ENCODE measurements around the gene PPP6R1.

The PPP6R1 gene

DNA sequence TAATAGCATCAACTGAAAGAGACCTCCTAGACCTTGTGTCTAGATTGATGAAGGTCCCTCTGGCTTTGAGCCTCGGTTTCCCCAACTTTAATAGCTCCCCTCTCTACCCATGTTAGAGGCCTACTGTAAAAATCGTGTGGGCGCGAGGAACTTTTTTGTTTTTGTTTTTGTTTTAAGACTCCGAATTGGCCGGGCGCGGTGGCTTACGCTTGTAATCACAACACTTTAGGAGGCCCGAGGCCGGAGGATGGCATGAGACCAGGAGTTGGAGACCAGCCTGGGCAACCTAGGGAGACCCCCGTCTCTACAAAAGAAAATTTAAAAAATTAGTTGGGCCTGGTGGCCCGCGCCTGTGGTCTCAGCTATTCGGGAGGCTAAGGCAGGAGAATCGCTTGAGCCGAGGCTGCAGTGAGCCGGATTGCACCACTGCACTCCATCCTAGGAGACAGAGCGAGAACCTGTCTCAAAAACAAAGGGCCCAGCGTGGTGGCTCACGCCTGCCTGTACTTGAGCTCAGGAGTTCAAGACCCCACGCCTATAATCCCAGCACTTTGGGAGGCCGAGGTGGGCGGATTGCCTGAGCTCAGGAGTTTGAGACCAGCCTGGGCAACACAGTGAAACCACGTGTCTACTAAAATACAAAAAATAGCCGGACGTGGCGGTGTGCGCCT lies 858 bp upstream of the PPP6R1 start:
- DNase-seq, result peak in 2 of 14 donors; percentile 25 to 39

DNA sequence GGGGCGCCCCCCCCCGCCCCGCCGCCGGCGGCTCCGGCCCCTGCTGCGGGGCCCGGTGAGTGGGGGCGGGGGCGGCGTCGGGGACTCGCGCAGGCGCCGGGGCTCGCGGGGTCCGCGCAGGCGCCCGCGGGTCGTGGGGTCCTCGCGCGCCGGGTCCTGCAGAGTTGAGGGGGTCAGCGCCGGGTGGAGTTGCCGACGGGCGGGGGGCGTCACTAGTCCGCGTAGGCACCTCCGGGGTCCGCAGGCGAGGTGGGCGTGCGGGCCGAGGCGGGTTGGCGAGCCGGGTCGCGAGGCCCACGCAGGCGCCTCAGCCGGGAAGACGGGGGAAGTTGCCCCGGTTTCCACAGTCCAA lies 365 bp downstream of the PPP6R1 start:
- DNase-seq, result no peak

DNA sequence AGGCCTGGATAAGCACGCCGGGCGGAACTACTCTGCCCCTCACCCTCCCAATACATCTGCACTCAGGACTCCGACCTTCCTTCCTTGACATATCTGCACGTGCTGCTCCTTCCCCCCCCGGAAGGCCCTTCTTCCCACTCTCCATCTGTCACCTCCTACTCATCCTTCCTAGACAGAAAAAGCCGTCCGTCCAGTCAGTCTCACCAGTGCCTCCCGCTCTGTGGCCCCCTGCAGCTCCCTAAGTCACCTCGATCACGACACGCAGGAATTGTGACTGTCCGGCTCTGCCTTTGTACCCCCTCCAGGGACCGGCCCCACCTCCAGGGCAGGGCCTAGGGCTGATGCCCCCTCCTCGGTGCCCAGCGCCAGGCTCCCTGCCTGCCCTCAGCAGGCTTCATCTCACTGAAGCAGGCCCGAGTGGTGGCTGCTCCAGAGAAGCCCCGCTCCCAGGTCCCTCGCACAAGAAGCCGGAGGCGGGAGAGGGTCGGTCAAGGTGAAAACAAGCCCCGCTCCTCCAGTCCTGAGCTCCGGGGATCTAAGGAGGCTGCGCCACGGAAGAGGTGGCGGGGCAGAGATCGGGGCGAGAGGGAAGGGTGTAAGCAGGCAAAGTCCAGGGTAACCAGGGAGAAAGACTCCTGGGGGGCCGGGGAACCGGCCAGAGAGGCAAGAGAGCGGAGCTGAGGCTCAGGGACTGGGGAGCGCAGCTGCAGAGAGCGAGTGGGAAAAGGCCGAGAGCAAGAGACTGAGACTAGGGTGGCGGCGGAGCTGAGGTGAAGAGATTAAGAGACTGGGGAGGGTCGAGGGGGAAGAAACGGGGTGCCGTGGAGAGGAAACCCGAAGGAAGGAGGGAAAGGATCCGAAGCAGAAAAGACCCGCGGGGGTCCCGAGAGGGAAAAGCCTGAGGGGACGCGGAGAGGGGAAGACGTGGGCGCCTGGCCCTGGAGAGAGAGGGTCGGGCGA lies 1.1 kb downstream of the PPP6R1 start:
- peak in 1 of 14 donors; percentile 29 for DNase-seq

DNA sequence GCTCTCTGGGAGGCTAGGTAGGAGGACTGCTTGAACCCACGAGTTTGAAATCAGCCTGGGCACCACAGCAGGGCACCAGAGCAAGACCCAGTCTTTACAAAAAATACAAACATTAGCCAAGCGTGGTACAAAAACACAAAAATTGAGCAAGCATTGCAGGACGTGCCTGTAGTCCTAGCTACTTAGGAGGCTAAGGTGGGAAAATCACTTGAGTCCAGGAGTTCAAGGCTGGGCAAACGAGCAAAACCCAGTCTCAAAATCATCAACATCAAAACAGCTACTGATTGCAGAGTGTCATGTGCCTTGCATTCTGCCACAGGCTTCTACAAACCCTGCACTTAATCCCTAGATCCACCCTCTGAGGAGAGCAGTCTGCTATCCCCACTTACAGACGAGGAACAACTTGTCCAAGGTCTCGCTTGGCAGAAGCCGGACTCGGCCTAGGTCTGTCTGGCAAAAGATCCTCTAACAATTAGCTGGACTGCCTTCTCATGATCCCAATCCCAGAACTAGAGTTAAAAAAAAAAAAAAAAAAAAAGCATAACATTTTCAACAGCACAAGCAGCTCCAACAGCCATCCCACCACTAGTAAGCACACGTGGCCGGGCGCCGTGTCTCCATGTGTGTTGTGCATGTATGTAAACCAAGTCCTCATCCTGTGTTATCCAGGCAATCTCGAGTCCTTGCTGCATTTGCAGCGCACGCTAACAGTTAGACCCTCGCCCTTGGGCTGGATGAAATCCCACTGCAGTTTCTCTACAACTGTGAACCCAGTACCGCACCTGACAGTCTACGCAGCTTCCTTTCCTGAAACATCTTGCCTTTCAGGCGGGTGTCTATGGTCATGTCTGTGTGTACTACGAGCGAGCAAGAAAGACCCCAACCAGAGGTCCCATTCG lies 2.0 kb downstream of the PPP6R1 start:
- DNase-seq, result no peak

DNA sequence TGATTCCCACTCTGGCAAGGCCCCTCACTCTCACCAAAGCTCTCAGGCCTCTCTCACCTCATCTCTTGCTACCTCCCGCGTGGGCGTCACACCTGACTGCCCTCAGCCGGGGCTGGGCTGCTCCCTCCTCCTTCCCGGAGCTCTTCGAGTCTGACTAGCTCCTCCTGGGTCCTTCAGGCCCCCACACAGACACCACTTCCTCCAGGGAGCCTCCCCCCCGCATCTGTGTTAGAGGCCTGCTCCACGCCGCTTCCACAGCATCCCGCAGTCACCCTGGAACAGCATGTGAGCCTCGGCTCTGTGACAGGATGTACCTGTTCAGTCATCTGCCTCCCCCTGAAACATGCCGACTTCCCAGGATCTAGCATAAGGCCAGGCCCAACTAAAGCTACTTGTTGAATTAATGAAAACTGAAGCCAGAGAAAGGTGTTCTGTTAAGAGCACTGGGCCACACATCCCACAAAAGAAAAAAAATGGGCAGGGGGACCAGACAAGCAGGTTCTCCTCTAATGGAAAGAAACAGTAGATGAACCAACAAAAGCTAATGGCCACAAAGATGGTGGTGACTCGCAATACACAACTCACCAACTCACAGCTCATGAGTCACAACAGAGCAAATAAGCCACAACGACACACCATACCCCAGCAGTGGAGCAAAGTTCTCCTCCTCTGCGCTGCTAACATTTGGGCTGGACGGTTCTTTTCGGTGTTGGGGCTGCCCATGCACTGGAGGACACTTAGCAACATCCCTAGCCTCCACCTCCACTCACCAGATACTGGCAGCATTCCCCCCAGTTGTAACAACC lies 3.0 kb downstream of the PPP6R1 start:
- DNase-seq, result no peak

DNA sequence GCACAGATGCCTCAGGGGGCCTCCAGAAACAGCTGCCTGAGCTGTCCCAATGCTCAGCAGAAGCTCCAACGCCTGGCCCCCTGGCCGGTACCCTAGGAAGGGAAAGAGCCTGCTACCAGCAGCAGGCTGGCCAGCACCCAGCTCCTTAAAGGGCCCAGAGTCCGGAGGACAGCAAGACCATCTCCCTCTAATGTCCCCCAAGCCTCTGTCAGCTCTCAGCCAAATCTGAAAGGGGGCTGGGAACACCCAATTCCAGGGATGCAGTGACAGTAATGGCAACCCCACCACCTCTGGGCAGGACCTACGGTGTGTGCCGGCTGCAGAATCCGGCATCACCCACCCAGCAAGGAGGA lies 4.2 kb downstream of the PPP6R1 start:
- no peak for DNase-seq

DNA sequence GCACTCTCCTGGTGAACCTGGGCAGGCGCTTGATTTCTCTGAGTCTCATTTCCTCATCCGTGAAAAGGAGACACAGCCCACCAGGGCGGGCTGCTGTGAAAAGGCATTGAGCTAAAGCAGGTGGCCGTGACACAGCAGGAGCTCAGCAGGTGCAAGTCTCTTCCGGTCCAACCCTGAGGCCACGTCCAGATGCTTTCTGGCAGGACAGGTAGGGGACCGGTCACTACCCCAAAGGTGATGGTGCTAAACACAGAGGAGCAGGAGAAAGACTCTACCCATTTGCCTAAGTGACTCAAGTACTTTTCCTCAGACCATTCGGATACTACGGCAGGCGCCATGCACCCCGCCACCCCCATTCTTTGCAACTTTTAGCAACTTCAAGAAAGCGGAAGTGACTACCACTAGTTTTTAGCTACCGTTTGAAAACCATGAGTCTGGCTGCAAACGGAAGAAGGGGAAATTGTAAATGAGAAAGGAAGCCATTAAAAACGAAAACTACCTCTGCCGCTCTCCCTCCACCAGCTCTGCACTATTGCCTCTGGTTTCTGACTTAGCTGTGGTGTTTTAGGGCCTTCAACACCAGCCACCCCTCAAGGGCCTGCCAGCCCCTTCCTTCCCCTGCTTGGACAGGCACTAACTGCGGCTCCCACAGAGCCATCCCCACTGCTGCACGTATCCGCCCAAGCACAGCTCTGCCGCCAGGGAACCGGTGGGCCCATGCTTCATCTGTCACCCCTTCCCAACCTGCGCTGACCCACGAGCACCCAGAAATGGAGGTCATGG lies 4.8 kb downstream of the PPP6R1 start:
- DNase-seq, result peak in 3 of 14 donors; percentile 5 to 26 (median 19)

DNA sequence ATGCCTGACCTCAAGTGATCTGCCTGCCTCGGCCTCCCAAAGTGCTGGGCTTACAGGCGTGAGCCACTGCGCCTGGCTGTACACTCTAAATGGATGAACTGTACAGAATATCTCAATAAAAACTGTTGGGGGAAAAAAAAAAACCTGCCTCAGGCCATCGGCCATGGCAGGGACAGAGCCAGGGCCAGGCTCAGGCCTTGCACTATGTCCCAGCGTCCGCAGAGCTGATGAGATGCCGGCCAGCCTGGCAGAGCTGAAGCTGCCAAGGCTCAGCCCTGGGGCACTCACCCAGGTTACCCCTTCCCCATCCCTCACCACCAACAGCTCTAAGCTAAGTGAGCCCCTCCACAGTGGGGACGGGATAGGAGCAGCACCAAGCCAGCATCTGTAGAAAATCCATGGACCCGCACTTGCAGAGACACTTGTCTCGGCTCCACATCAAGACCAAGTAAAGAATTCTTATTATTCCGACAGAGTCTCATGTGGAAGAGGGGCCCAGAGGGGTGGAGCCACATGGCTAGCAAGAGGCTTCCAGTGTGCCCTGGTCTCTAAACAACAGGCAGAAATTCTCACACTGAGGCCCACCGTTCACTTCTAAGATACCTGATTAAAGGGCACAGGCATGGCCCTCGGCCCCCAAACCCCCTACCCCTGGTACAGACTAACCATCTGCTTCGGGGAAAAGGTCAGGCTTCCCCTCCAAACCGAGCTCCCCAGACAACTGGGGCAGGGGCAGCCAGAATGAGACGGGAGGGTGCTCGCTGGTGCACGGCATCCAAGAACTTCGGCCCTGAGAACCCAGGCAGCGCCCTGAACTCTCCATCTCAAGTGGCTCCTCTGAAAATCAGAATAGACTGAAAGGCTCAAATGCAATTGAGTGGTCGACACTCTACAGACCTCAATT lies 5.8 kb downstream of the PPP6R1 start:
- no peak for DNase-seq

DNA sequence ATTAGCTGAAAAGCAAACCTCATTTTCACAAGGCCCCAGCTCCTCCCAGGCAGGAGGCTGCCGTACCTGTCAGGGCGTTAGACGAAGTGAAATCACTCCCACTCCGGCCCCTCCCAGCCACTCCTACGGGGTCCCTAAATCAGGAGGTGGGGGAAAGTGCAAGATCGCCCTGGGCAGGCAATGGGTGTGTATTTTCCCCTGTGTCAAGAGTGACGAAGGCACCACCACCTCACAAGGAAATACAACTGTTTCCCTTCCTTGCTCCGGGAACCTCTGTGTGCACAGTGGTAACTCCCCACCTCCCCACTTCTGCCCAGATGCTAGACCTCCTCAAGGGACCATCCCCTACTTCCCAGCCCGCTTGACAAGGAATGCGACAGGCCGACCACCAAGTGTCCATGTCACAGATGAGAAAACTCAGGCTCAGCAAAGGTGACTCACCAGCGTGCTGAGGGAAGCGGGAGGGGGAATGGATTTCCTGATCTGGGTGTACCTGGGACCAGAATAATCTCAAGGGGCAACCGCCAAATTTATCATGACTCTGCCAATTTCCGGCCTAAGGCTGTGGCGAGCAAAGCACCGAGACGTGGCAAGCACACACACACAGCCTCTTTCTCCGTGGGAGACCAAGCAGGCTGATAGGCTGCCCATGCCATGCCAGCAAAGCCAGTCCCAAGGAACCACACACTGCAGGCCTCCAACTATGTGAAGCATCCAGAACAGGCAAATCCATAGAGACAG lies 7.3 kb downstream of the PPP6R1 start:
- no peak for DNase-seq

DNA sequence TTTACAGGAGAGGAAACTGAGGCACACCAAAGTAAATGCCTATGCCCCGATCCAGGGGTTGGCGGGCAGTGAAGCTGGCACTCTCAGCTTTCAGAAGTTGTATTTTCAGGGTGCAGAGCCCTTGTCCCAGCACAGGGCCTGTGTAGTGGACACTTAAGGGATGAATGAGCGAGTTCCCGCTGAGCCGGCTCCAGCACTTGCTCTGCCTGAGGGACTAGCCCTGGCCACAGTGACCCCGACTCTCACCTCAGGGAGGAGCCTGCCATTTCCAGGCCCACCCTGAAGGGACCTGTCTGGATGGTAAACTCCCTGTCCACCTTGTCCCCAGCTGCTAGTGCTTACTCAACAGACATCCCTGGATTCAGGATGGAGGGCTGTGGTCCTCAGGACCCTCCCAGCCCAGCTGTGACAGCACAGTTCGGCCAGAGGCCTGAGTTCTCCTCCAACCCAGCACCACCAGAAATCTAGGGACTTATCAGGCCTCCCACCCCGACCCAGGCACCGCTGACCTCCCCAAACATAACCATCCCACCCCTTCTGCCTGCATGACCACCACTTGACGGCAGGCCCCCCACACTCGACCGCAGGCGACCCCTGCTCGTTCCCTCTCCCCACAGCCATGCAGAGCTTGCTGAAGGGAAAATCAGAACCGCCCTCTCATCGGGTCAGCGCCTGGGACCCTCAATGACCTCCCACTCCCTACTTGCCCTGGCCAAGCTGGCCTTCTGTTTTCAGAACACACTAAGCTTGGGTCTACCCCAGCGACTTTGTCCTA lies 8.4 kb downstream of the PPP6R1 start:
- DNase-seq, result no peak

DNA sequence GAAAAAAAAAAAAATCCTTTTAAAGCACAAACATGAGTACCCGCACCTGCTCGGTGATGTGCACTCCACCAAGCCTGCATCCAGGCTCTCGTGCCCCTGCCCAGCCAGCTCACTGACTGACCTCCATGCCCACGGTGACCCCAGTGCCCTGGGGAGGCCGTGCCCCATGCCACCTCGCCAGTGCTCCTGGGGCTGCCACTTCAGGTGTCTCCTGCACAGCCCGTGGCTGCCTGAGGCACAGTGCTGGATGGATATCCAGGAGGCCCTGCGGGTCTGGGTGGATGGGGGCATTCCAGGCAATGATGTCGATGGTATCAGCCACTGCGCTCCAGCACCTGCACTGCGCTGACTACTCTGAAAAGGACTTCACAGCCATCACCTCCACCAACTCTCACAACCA lies 9.0 kb downstream of the PPP6R1 start:
- no peak for DNase-seq

DNA sequence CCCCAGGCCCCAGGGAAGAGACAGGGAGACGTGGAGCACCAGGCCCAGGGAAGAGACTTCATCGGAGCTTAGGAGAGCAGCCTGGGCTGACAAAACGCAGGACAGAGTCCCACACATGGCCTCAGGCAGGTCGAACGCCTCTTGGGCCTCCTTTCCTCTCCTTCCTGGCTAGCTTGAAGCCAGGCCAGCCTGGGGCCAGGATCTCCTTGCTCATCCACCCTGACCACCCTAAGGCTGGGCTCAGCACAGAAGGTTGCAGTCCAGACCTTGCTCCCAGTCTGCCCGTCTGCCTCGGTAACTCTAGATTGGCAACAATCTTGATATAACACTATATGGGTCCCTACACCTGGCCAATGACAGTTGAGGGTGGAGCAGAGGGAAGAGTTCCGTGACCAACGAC lies 10.1 kb downstream of the PPP6R1 start:
- no peak for DNase-seq

DNA sequence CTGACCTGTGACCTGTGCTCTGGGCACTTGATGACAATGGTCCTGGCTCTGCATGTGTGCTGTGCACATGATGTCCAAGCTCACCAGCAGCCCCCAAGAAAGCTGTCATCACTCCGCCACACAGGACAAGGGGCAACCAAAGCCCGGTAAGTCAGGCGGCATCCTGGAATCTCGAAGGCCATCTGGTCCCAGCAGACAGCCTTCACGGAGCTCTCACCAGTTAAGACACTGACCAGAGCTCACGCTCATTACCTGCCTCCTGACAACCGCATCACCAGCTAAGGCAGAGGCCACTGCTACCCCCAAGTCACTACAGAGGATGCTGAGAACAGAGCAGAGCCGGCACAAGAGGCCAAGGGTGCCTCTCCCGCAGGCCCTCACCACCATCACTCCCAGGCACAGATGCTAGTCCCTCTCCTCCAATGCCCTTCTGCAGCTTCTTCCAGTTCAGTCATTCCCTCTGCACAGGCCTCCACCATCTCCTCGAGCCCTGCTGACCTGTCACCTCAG lies 10.6 kb downstream of the PPP6R1 start:
- no peak for DNase-seq

DNA sequence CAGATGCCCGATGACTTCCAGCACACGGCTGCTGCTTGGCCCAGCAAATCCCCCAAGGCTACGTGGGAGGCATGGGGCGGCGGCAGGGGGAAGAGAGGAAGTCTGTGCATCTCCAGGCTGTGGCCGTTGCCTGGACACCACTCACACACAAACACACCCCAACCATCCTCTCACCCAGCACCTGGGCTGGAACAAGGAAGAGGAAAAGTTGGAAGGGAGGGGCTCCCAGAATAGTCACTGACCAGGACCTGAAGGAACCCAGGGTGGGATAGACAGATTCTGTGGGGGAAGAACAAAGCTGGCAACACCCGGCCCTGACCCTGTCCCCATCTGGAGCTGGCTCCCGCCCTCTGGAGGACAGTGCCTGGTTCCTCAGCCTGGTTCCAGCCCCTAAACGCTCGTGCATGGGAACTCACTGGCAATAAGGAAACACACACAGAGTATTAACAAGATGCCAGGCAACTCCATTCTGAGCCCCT lies 11.2 kb downstream of the PPP6R1 start:
- no peak for DNase-seq

DNA sequence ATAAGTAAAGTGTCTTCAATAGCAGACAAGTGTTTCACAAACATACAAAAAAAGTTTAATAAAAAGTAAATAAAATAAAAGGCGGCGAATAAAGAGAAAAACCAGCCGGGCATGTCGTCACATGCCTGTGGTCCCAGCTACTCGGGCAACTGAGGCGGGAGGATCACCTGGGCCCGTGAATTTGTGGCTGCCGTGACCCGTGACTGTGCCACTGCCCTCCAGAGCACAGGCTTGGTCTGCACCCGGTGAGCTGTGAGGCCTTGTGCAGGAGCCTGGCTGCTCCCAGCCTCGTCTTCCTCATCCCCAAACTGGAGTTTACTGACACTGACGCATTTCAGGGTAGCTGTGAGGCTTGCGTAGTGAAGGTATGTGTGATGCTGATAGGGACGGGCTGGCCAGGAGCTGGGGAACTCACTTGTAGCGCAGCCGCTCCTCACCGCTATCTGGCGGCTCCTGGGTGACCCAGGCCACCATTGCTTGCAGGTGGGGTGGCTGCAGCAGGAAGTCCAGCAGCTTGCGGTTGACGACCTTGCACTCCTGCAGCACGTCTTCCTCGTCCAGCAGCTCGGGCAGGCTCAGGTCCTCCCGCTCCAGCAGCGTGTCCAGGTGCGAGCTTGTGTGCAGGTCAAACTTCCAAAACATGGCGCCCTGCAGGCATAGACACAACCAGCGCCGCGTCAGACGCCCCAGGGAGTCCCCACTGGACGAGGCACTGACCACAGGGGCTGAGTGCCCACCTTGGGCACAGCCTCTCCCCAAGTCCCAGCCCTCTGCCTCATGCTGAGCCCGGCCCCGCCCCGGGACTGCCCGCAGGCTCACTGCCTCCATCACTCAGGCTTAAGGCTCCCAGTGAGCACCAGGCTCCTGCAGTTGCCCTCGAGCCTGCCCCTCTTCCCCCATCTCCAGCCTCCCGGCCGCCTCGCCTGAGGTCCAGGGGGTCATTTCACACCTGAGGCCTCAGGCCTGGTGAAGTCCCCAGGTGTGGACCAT lies 12.1 kb downstream of the PPP6R1 start:
- no peak for DNase-seq

DNA sequence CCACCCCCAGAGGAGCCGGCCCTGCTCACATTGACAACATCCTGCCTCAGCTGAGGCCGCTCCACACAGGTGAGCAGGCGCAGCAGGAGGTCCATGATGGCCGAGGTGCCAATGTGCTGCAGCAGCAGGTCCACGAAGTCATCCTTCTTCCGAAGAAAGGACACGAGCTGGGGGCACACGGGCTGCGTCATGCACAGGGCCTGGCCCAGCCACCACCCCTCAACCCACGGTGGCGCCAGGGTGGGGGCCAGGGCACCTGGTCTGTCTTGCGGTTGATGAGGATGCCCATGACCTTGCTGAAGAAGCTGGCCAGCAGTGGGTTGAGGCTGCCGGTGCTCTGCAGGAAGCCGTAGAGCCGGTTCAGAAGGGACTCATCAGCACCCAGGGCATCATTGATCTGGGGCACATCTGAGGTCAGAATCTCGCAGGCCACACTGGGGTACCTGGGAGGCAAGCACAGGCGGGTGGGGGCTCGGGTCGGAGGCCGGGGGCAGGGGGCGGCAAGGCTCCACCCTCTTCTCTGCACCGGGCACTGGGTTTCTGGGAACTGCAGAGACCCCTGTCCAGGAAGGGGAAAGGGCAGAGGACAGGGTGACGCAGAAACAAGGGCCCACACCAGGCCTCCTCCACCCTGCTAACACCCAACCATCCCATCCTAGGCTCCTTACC lies 13.4 kb downstream of the PPP6R1 start:
- no peak for DNase-seq
